ENCODE data around the gene S1PR1.

DNA sequence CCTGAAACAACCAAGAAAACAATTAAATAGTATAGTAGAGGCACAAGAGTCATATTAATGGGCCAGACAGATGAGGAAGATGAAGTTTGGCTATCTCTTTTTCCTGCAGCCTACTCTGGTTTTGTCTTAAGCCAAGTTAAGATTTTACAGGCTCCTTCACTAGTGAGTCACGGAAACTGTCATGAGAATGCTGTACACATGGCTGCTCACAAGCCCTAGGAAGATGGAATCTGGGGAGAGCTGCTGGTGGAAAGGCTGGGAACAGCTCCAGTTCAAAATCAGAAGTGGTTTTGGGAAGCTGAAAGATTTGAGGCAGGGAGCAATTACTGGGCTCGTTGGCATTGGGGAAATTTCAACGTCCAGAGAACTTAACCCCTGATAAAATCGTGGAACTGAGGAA is 46.4 kb upstream of the S1PR1 start:
- TF ChIP-seq EZH2phosphoT487 (IDR thresholded peaks at IDR 0.05): no peak
- TF ChIP-seq, protein P1, sequence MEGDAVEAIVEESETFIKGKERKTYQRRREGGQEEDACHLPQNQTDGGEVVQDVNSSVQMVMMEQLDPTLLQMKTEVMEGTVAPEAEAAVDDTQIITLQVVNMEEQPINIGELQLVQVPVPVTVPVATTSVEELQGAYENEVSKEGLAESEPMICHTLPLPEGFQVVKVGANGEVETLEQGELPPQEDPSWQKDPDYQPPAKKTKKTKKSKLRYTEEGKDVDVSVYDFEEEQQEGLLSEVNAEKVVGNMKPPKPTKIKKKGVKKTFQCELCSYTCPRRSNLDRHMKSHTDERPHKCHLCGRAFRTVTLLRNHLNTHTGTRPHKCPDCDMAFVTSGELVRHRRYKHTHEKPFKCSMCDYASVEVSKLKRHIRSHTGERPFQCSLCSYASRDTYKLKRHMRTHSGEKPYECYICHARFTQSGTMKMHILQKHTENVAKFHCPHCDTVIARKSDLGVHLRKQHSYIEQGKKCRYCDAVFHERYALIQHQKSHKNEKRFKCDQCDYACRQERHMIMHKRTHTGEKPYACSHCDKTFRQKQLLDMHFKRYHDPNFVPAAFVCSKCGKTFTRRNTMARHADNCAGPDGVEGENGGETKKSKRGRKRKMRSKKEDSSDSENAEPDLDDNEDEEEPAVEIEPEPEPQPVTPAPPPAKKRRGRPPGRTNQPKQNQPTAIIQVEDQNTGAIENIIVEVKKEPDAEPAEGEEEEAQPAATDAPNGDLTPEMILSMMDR (IDR thresholded peaks at IDR 0.05): no peak
- no peak for TF ChIP-seq EZH2 (IDR thresholded peaks at IDR 0.05)
